HEK293T (cell line): ENCODE data around the gene OR2L2.

Experiments
- CTCF ChIA-PET: fragments of 350-600 bp; formaldehyde crosslinking; extraction: SDS; loops from one replicate; lab custom pipeline; 2021; ENCODE audit warnings: antibody characterized with exemption, inconsistent platforms; lab: Yijun Ruan, JAX
- POLR2A ChIA-PET: fragments of 350-600 bp; formaldehyde crosslinking; extraction: SDS; loops from one replicate; lab custom pipeline; 2020; ENCODE audit warnings: antibody characterized with exemption, inconsistent platforms; lab: Yijun Ruan, JAX
- DNase-seq: peaks from one replicate; pipeline ENCODE4 v3.0.0; 2012; ENCODE audit warnings: mixed read lengths; ENCODE audit errors: extremely low spot score
- ARNT ChIP-seq: fragments of 450-650 bp; IDR thresholded peaks from 2 replicates; pipeline ENCODE4 v1.6.1; 2017; ENCODE audit warnings: mild to moderate bottlenecking
- BHLHE40 ChIP-seq: fragments of 450-650 bp; IDR thresholded peaks from 2 replicates; pipeline ENCODE4 v1.6.1; 2016; ENCODE audit warnings: mild to moderate bottlenecking, moderate library complexity, borderline replicate concordance
- CTBP1 ChIP-seq: fragments of 450-650 bp; IDR thresholded peaks from 2 replicates; pipeline ENCODE4 v1.6.1; 2016; ENCODE audit warnings: borderline replicate concordance
- ELF4 ChIP-seq: fragments of 450-650 bp; IDR thresholded peaks from 2 replicates; pipeline ENCODE4 v1.6.1; 2017; ENCODE audit warnings: antibody characterized with exemption
- FOXA1 ChIP-seq: fragments of 450-650 bp; IDR thresholded peaks from 2 replicates; pipeline ENCODE4 v1.6.1; 2016; ENCODE audit warnings: mild to moderate bottlenecking
- FOXK2 ChIP-seq: fragments of 450-650 bp; IDR thresholded peaks from 2 replicates; pipeline ENCODE4 v1.6.1; 2016; ENCODE audit warnings: mild to moderate bottlenecking
- FOXM1 ChIP-seq: fragments of 450-650 bp; IDR thresholded peaks from 2 replicates; pipeline ENCODE4 v1.6.1; 2017; ENCODE audit warnings: mild to moderate bottlenecking, borderline replicate concordance
- HDGF ChIP-seq: fragments of 450-650 bp; IDR thresholded peaks from 2 replicates; pipeline ENCODE4 v1.6.1; 2017; ENCODE audit warnings: antibody characterized with exemption, borderline replicate concordance
- L3MBTL2 ChIP-seq: fragments of 450-650 bp; conservative IDR thresholded peaks from 2 replicates; pipeline ENCODE4 v1.6.1; 2016; ENCODE audit warnings: mild to moderate bottlenecking
- LEF1 ChIP-seq: fragments of 450-650 bp; IDR thresholded peaks from 2 replicates; pipeline ENCODE4 v1.6.1; 2017; ENCODE audit warnings: mild to moderate bottlenecking, borderline replicate concordance
- NFRKB ChIP-seq: fragments of 450-650 bp; IDR thresholded peaks from 2 replicates; pipeline ENCODE4 v1.6.1; 2016; ENCODE audit warnings: mild to moderate bottlenecking, moderate library complexity
- SP1 ChIP-seq: fragments of 450-650 bp; IDR thresholded peaks from 2 replicates; pipeline ENCODE4 v1.6.1; 2017
- SUZ12 ChIP-seq: fragments of 450-650 bp; IDR thresholded peaks from 2 replicates; pipeline ENCODE4 v1.6.1; 2016; ENCODE audit warnings: mild to moderate bottlenecking
- TARDBP ChIP-seq: fragments of 450-650 bp; IDR thresholded peaks from 2 replicates; pipeline ENCODE4 v1.6.1; 2016
- ZNF384 ChIP-seq: fragments of 450-650 bp; IDR thresholded peaks from 2 replicates; pipeline ENCODE4 v1.6.1; 2016
- TF ChIP-seq, protein P1 (sequence below): fragments of 450-650 bp; IDR thresholded peaks from 2 replicates; pipeline ENCODE4 v1.6.1; 2016

Gene OR2L2

DNA sequence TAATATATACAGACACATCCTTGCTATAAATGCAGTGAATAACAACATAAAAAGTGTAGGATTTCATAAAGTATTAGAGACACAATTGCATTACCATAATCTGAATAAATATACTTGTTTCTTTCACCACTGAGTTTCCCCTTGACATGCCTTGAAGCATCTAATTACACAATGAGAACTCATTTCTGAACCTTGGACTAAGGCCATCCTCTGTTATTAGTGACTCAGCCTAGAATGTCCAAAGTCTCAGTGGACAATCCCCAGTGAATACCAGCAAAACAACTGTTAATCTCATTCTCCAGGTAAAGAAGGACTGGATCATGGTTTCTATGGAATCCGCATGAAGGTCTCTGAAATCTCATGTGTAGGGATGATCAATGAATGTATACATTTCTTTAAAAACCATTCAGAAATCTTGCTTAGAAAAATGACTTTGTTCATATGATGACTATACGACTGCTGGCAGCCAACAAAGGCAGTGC is 16.6 kb upstream of the OR2L2 start, which contains the start of gene OR2L5:
TSS of gene OR2L5 (plus strand) at position 432 of the 482 bp plus-strand sequence. CDS start 8,288 bp downstream, outside the sequence.
- ChIA-PET POLR2A (no interaction called here), CTCF (no interaction called here)
- TF ChIP-seq SP1 (no peak), CTBP1 (no peak), ARNT (no peak), TARDBP (no peak), ZNF384 (no peak), LEF1 (no peak), FOXA1 (no peak), FOXK2 (no peak), L3MBTL2 (no peak), NFRKB (no peak), SUZ12 (no peak), HDGF (no peak), ELF4 (no peak), FOXM1 (no peak)
- TF ChIP-seq, protein P1, sequence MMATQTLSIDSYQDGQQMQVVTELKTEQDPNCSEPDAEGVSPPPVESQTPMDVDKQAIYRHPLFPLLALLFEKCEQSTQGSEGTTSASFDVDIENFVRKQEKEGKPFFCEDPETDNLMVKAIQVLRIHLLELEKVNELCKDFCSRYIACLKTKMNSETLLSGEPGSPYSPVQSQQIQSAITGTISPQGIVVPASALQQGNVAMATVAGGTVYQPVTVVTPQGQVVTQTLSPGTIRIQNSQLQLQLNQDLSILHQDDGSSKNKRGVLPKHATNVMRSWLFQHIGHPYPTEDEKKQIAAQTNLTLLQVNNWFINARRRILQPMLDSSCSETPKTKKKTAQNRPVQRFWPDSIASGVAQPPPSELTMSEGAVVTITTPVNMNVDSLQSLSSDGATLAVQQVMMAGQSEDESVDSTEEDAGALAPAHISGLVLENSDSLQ = no peak
- DNase-seq = no peak

DNA sequence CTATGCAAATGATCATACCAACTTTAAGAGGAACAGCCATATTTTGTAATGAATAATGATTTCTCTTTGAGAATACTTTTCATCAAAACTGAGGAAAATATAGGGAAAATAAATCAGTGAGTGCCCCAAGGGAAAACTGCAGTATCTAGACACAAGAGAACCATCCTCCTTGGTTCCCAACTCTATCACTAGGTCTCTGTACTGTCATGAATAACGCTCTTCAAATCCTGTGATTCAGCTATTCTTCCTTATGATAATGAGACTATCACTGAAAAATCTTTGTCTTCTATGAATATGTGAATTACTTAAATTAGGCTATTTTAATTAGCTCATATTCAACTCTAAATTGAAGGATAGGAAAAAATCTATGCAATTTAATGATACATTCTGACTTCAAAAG is 14.1 kb upstream of the OR2L2 start:
- DNase-seq = no peak
- TF ChIP-seq CTBP1 = no peak
- TF ChIP-seq L3MBTL2 = no peak
- no peak for TF ChIP-seq SUZ12
- TF ChIP-seq, protein P1 = no peak
- no peak for TF ChIP-seq FOXM1
- TF ChIP-seq NFRKB = no peak
- no peak for TF ChIP-seq ZNF384
- TF ChIP-seq FOXK2 = no peak
- no peak for TF ChIP-seq LEF1
- TF ChIP-seq SP1 = no peak
- TF ChIP-seq HDGF = no peak
- TF ChIP-seq TARDBP = no peak
- TF ChIP-seq ARNT = no peak
- no peak for TF ChIP-seq BHLHE40
- POLR2A ChIA-PET = no interaction called here
- CTCF ChIA-PET = no interaction called here

DNA sequence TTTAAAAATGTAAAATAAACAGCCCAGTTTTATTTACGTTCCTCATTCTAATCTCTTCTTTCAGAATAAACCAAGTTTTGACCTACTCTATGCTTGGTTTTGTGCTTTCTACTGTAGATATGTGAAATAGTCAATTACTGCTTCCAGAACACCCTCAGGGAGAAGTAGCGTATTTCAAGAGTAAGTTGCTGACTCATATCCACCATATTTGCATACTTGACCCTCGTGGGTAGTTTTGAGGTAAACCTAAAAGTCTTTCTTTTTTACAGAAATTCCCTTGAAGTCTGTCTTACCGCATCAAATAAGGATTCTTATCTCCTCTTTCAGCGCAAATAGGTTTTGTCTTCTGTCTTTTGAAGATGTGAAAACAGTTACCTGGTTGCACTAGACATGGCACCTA is 15.3 kb downstream of the OR2L2 start:
- TF ChIP-seq ARNT (no peak), ELF4 (no peak), HDGF (no peak), L3MBTL2 (no peak), CTBP1 (no peak), FOXK2 (no peak), BHLHE40 (no peak), LEF1 (no peak), TARDBP (no peak), SUZ12 (no peak), ZNF384 (no peak), FOXM1 (no peak), SP1 (no peak), FOXA1 (no peak), NFRKB (no peak)
- TF ChIP-seq, protein P1 = no peak
- no peak for DNase-seq
- POLR2A ChIA-PET = no interaction called here
- CTCF ChIA-PET = no interaction called here

DNA sequence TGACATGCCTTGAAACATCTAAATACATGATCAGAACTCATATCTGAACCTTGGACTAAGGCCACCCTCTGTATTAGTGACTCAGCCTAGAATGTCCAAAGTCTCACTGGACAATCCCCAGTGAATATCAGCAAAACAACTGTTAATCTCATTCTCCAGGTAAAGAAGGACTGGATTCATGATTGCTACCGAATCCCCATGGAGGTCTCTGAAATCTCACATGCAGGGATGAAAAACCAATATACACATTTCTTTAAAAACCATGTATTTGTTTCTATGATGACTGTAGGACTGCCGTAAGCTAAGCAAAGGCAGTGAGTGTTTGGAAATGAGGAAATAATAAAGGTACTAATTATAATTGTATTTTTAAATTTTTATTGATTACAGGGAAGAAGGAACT is 16.7 kb downstream of the OR2L2 start, which contains the start of gene OR2L3:
TSS of gene OR2L3 (plus strand) at position 301 of the 400 bp plus-strand sequence. CDS start 13,846 bp downstream, outside the sequence.
- POLR2A ChIA-PET = no interaction called here
- TF ChIP-seq BHLHE40 = no peak
- no peak for TF ChIP-seq FOXA1
- no peak for TF ChIP-seq LEF1
- no peak for TF ChIP-seq ELF4
- TF ChIP-seq CTBP1 = no peak
- TF ChIP-seq FOXM1 = no peak
- no peak for TF ChIP-seq ZNF384
- TF ChIP-seq SP1 = no peak
- TF ChIP-seq, protein P1 = no peak
- no peak for TF ChIP-seq L3MBTL2
- TF ChIP-seq TARDBP = no peak
- no peak for TF ChIP-seq HDGF
- no peak for TF ChIP-seq ARNT
- TF ChIP-seq SUZ12 = no peak
- no peak for TF ChIP-seq FOXK2
- no peak for TF ChIP-seq NFRKB
- CTCF ChIA-PET = no interaction called here
- DNase-seq = no peak

DNA sequence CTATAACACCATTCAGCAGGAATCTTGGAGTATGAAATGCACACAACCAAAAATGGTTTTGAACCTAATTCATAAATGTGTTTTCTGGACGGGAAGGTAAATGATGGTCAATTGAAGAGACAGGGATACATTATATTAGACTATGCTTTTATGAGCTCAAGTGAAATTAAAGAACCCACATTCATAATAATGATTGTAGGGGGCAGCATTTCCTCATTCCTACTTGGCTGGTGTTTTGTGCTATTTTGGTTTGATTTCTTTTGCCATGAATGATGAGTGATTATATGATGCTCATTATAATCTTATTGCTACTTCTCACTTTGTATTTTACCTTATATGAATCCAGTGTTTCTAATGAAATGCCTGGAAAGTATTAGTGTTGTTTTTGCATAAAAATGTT is 17.1 kb downstream of the OR2L2 start:
- CTCF ChIA-PET = no interaction called here

More for the DNA sequence above, 17.1 kb downstream of the OR2L2 start:
- no peak for DNase-seq
- TF ChIP-seq ELF4 (no peak), NFRKB (no peak), FOXK2 (no peak), ARNT (no peak), L3MBTL2 (no peak)
- TF ChIP-seq, protein P1 = no peak
- POLR2A ChIA-PET = no interaction called here
